Measurements from ENCODE around the gene CYP27B1.

DNA sequence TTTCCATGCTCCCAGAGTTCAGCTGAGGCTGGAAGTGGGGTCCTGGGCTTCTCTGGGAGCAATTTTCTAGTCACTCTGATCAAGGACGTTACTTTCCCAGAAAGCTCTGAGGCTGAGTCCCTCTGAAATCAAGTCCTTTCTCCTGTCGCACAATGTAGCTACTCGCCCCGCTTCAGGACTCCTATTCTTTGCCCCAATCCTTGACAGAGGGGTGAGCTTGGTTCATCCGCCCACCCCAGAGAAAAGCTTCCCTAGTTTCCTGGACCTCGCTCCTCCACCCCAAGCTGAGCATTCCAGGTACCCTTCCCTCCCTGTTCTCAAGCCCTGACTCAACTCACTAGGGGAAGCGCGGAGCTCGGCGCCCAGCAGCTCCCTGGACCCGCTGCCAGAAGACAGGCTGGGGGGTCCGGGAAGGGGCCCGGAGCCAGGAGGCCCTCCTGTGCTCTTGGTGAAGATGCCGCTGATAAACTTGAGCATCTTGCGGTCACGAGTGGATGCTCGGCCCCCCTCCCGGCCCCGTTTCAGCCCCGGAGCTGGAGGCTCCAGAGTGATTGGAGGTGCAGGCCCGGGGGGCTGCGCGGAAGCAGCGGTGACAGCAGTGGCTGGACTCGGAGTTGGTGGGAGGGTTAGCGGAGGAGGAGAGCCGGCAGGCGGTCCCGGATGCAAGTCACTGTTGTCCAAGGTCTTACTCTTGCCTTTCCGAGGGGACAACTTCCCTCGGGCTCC is 30.0 kb downstream of the CYP27B1 start:
- TF ChIP-seq, protein P1, sequence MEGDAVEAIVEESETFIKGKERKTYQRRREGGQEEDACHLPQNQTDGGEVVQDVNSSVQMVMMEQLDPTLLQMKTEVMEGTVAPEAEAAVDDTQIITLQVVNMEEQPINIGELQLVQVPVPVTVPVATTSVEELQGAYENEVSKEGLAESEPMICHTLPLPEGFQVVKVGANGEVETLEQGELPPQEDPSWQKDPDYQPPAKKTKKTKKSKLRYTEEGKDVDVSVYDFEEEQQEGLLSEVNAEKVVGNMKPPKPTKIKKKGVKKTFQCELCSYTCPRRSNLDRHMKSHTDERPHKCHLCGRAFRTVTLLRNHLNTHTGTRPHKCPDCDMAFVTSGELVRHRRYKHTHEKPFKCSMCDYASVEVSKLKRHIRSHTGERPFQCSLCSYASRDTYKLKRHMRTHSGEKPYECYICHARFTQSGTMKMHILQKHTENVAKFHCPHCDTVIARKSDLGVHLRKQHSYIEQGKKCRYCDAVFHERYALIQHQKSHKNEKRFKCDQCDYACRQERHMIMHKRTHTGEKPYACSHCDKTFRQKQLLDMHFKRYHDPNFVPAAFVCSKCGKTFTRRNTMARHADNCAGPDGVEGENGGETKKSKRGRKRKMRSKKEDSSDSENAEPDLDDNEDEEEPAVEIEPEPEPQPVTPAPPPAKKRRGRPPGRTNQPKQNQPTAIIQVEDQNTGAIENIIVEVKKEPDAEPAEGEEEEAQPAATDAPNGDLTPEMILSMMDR (conservative IDR thresholded peaks at IDR 0.05; ENCODE audit: low read depth, low read length): no peak
- TF ChIP-seq EZH2 (IDR thresholded peaks at IDR 0.05; ENCODE audit: borderline replicate concordance, low read depth, low read length, poor library complexity, severe bottlenecking): no peak
